Measurements from ENCODE around the gene C2CD4D.

GRCh38 chr1:151803164-151803563 lies 36.5 kb downstream of the C2CD4D start:
- TF ChIP-seq CTCF (IDR thresholded peaks at IDR 0.05) (no peak), REST (IDR thresholded peaks at IDR 0.05; ENCODE audit: insufficient read depth in 1 of 2, low read depth in 2 of 2, low read length in 1 of 2) (no peak)

All from Panc1 (cell line).